RWPE1 (cell line): Measurements from ENCODE around the gene HMCN2.

Experiments used
- CTCF ChIA-PET: fragments of 350-600 bp; sonication (Branson Sonifier 250); formaldehyde crosslinking; extraction: SDS; loops from one replicate; lab custom pipeline; 2021; lab: Yijun Ruan, JAX
- POLR2A ChIA-PET: fragments of 400-600 bp; formaldehyde crosslinking; extraction: SDS; loops from one replicate; lab custom pipeline; 2020; ENCODE audit warnings: antibody characterized with exemption; ENCODE audit not compliant: low non-redundant PET; lab: Yijun Ruan, JAX
- DNase-seq: peaks from one replicate; pipeline ENCODE4 v3.0.0; 2012; ENCODE audit warnings: low spot score
- H3K27ac ChIP-seq: fragments of 450-650 bp; 2 replicates; pipeline ENCODE4 v1.5.1; 2017
- TF ChIP-seq, protein P1 (sequence below): fragments of 450-650 bp; conservative IDR thresholded peaks from 2 replicates; pipeline ENCODE4 v1.5.1; 2017; ENCODE audit warnings: low read depth, mild to moderate bottlenecking

Gene HMCN2

DNA sequence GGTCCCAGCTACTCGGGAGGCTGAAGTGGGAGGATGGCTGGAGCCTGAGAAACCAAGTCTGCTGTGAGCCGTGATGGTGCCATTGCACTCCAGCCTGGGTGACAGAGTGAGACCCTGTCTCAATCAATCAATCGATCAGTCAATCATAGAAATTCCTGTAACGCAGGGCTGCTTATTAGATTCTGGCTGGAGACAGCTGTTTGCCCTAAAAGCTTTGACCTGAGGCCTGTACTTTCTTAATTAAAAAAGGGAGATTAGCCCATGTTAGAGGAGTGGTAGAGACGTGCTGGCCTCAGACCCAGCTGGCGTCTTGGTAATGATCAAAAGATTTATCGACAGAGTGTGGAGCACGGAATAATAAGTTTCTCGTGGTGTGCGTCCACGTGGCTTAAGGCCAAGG, 40.5 kb upstream of the HMCN2 start:
- TF ChIP-seq, protein P1, sequence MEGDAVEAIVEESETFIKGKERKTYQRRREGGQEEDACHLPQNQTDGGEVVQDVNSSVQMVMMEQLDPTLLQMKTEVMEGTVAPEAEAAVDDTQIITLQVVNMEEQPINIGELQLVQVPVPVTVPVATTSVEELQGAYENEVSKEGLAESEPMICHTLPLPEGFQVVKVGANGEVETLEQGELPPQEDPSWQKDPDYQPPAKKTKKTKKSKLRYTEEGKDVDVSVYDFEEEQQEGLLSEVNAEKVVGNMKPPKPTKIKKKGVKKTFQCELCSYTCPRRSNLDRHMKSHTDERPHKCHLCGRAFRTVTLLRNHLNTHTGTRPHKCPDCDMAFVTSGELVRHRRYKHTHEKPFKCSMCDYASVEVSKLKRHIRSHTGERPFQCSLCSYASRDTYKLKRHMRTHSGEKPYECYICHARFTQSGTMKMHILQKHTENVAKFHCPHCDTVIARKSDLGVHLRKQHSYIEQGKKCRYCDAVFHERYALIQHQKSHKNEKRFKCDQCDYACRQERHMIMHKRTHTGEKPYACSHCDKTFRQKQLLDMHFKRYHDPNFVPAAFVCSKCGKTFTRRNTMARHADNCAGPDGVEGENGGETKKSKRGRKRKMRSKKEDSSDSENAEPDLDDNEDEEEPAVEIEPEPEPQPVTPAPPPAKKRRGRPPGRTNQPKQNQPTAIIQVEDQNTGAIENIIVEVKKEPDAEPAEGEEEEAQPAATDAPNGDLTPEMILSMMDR: no peak
- CTCF ChIA-PET: interaction anchor here (0.9 kb wide), 1 partner anchor 11 kb away, joined by 3 read pairs; no protein-coding TSS in a partner anchor
- DNase-seq: no peak
- POLR2A ChIA-PET: no interaction called here
- no peak overlapping the region for H3K27ac ChIP-seq

DNA sequence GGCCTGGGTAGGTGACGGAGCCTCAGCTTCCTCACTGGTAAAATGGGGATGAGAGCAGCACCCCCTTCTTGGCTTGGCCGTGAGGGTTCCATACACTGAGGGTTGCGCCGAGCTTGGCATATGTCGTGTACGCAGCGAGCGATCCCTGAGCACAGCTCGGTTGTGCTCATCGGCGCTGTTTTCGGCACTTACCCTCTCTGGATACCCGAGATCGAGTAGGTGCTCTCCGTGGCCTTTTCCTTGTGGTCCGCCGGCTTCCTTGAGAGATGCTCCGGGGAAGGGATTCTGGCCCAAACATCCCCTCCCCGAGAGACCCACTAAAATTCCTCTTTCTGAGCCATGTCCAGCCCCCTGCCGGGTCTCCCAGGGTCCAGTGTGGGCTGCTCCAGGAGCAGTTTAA, 40.0 kb upstream of the HMCN2 start:
- TF ChIP-seq, protein P1: no peak
- H3K27ac ChIP-seq: no peak overlapping the region
- DNase-seq: no peak
- ChIA-PET CTCF (interaction anchor here (0.6 to 2.2 kb wide), 3 partner anchors 11 to 71 kb away, joined by 3 to 14 read pairs (median 4); no protein-coding TSS in a partner anchor), POLR2A (no interaction called here)

DNA sequence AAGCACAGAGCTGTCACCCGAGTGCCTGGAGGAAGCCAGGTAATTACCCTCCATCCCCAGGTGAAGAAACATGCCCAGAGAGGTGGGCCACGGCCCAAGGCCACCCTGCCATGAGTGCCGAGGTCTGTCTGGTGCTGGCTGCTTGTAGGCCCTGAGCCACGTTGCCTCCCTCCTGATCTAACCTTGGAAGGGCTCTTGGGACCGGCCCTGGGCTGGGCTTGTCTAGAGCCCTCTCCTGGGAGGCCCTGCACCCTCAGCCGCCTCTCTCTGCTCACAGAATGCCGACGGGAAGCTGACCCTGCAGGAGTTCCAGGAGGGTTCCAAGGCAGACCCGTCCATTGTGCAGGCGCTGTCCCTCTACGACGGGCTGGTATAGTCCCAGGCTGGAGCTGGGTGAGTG, 39.4 kb upstream of the HMCN2 start:
- ChIA-PET POLR2A (no interaction called here), CTCF (interaction anchor here (0.6 to 2.2 kb wide), 2 partner anchors 10 to 72 kb away, joined by 4 to 14 read pairs; no protein-coding TSS in a partner anchor)
- TF ChIP-seq, protein P1: no peak
- peak overlapping the region; percentile 1; the same call in 1 of the 2 replicates for H3K27ac ChIP-seq
- no peak for DNase-seq

DNA sequence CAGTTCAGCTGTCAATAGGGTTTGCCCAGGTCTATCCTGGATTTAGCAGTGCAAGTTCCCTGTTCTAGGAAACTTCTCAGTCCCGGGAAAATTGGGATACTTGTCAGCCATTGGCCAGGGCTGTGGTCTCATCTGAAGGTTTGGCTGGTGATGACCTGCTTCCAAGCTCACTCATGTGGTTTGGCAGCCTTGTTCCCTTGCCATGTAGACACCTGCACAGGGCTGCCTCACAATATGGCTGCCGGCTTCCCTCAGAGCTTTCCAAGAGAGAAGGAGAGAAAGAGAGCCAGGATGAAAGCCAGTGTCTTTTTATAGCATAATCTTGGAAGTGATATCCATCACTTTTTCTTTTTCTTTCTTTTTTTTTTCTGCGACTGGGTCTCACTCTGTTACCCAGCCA, 37.7 kb upstream of the HMCN2 start:
- TF ChIP-seq, protein P1: no peak
- H3K27ac ChIP-seq: no peak overlapping the region
- ChIA-PET POLR2A (no interaction called here), CTCF (interaction anchor here (0.6 to 2.2 kb wide), 2 partner anchors 8 to 46 kb away, joined by 3 to 14 read pairs; no protein-coding TSS in a partner anchor)
- DNase-seq: no peak

DNA sequence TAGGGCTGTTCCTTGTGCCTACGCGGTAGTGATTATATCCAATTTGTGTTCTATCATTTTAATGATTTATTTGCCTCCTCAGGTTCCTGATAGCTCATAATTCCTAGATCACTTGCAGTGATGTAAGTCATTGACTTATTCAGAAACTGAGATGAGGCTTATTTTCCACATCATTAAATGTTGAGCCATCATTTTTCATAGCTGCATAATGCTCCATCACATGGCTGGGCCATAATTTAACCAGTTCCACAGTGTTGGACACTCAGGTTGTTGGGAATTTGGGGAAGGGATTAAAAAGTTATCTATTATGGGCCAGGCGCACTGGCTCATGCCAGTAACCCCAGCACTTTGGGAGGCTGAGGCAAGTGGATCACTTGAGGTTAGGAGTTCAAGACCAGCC, 35.8 kb upstream of the HMCN2 start:
- ChIA-PET POLR2A (interaction anchor here (0.6 kb wide), 1 partner anchor 268 kb away, joined by 3 read pairs; no protein-coding TSS in a partner anchor), CTCF (interaction anchor here (0.6 to 1.1 kb wide), 3 partner anchors 118 to 132 kb away, joined by 3 to 6 read pairs (median 3); no protein-coding TSS in a partner anchor)
- H3K27ac ChIP-seq: no peak overlapping the region
- DNase-seq: no peak
- TF ChIP-seq, protein P1: no peak

DNA sequence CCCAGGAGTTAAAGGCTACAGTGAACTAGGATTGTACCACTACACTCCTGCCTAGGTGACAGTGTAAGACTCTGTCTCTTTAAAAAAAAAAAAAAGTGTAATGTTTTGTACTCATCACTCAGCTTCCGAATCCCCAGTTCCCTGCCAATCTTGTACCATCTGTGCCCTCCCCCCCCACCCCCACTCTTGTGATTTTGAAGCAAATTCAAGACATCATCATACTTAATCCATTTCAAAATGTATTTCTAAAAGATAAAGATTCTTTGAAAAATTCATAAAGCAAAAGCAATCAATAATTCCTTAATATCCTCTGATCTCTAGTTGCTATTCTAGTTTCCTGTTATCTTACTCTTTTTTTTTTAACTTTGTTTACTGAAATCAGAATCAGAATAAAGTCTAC, 34.9 kb upstream of the HMCN2 start:
- TF ChIP-seq, protein P1: no peak
- CTCF ChIA-PET: interaction anchor here (0.7 to 1.1 kb wide), 2 partner anchors 44 to 123 kb away, joined by 3 to 6 read pairs; no protein-coding TSS in a partner anchor

More for the DNA sequence above, 34.9 kb upstream of the HMCN2 start:
- DNase-seq: no peak
- no peak overlapping the region for H3K27ac ChIP-seq
- POLR2A ChIA-PET: no interaction called here
